ENCODE measurements around the gene RNF223. TPM values are rescaled to one million over a fixed set of nuclear protein-coding genes. Genes with fewer than 3 reads are reported as not detected.

The RNF223 gene
- total RNA-seq, 1 experiment from 2014 or later: 6.3 TPM

- TF ChIP-seq ZBTB33 (IDR thresholded peaks at IDR 0.05; ENCODE audit: extremely low read depth, insufficient replicate concordance, low read length) (no peak), TCF7L2 (IDR thresholded peaks at IDR 0.05; ENCODE audit: borderline replicate concordance, extremely low read depth, insufficient read depth, insufficient read length) (no peak), ZFX (IDR thresholded peaks at IDR 0.05) (no peak)
Measured at GRCh38 chr1:1118876-1119220, 44.7 kb upstream of the RNF223 start (continued).

- Histone ChIP-seq H3K79me2 (ENCODE audit: insufficient read depth, low read length) (peaks cover 18% of the 10 kb centered on the region), H3K4me1 (ENCODE audit: control insufficient read depth in 1 of 2, insufficient read depth in 2 of 2, low read length in 2 of 2) (peaks cover 5 to 19% of the 10 kb centered on the region in 2 experiments; a peak in 3 of 4 replicates), H3K9ac (ENCODE audit: low read length) (no peak overlapping the region), H3K4me2 (ENCODE audit: low read length) (no peak overlapping the region), H3K27ac (ENCODE audit: low read depth, low read length) (no peak overlapping the region), H3K9me3 (ENCODE audit: control insufficient read depth in 1 of 2, insufficient read depth in 1 of 2, low read depth in 1 of 2, low read length in 2 of 2) (no peaks in the 10 kb centered on the region), H3K36me3 (ENCODE audit: control insufficient read depth in 1 of 2, insufficient read depth in 2 of 2, low read length in 2 of 2) (peaks cover 0 to 4% of the 10 kb centered on the region in 2 experiments; a peak in 1 of 4 replicates), H2AFZ (ENCODE audit: low read depth, low read length, poor library complexity, severe bottlenecking) (no peak overlapping the region), H4K20me1 (ENCODE audit: insufficient read depth) (no peaks in the 10 kb centered on the region), H3K27me3 (ENCODE audit: insufficient read depth, low read length) (no peaks in the 10 kb centered on the region), H3K4me3 (replicated peaks in 1 of 2; ENCODE audit: low read depth in 1 of 2, low read length in 2 of 2) (no peak overlapping the region), H3K9me2 (ENCODE audit: insufficient read depth) (no peaks in the 10 kb centered on the region)
- ChIA-PET CTCF (interaction anchor here (2.7 kb wide), 1 partner anchor 173 kb away, joined by 15 read pairs; no protein-coding TSS in a partner anchor), POLR2A (no interaction called here), RAD21 (ENCODE audit: low non-redundant PET in 1 of 2, low total read pairs in 2 of 2, uncharacterized antibody in 2 of 2, unreplicated experiment in 2 of 2) (no interaction called here)
- no peak for TF ChIP-seq MAX (IDR thresholded peaks at IDR 0.05)
- no peak for TF ChIP-seq POLR2AphosphoS5 (IDR thresholded peaks at IDR 0.05; ENCODE audit: low read depth, low read length)
- no peak for TF ChIP-seq ZFX (IDR thresholded peaks at IDR 0.05)
- no peak for TF ChIP-seq SIN3A (IDR thresholded peaks at IDR 0.05; ENCODE audit: low read depth)
- no peak for TF ChIP-seq TCF7L2 (IDR thresholded peaks at IDR 0.05; ENCODE audit: borderline replicate concordance, extremely low read depth, insufficient read depth, insufficient read length)
- TF ChIP-seq EZH2 (IDR thresholded peaks at IDR 0.05): no peak
- TF ChIP-seq ELF1 (IDR thresholded peaks at IDR 0.05; ENCODE audit: borderline replicate concordance, low read depth): no peak
- TF ChIP-seq FOSL1 (IDR thresholded peaks at IDR 0.05; ENCODE audit: low read depth): no peak
- no peak for TF ChIP-seq POLR2A (IDR thresholded peaks at IDR 0.05; ENCODE audit: borderline replicate concordance, extremely low read depth, insufficient read depth, insufficient read length)
- no peak for TF ChIP-seq SRF (IDR thresholded peaks at IDR 0.05; ENCODE audit: low read depth)
- no peak for TF ChIP-seq ZNF274 (IDR thresholded peaks at IDR 0.05; ENCODE audit: low read depth, low read length)
- TF ChIP-seq EZH2phosphoT487 (IDR thresholded peaks at IDR 0.05; ENCODE audit: borderline replicate concordance): no peak
- DNase-seq (ENCODE audit: low read depth, low spot score): no peak
- intact Hi-C loops (cut with micrococcal nuclease): loop anchor here (5.0 kb wide), 1 partner anchor 141 kb away; no protein-coding TSS in a partner anchor
- ATAC-seq: no peak
- no TSS peak for BruUV-seq (replicated peaks)
Measured at GRCh38 chr1:1118011-1118875, 44.1 kb upstream of the RNF223 start.
